GM23338 (cell line): Measurements from ENCODE around the gene EXOC7. TPM values are rescaled to one million over a fixed set of nuclear protein-coding genes. Genes with fewer than 3 reads are reported as not detected.

ENCODE experiments used
- ATAC-seq: fragments of 200-7000 bp; cut with Tn5 transposase; 3 replicates; pipeline ENCODE4 v1.9.1; 2020
- DNase-seq: peaks from one replicate; pipeline ENCODE4 v3.0.0-alpha.2; 2015; ENCODE audit warnings: low spot score
- H2AFZ ChIP-seq: fragments of 200-600 bp; sonication (generic); 2 replicates; pipeline ENCODE4 v1.8.0; 2016; ENCODE audit warnings: antibody characterized with exemption, mild to moderate bottlenecking, moderate library complexity
- H3F3A ChIP-seq: fragments of 200-600 bp; sonication (generic); replicated peaks from 2 replicates; pipeline ENCODE4 v1.8.0; 2017; ENCODE audit warnings: antibody characterized with exemption, mixed run types, low read depth
- H3K27ac ChIP-seq: fragments of 200-600 bp; sonication (generic); 2 replicates; pipeline ENCODE4 v1.6.1; 2016; ENCODE audit warnings: low read depth
- H3K27me3 ChIP-seq: fragments of 200-600 bp; sonication (generic); 2 replicates; pipeline ENCODE4 v1.8.0; 2016; ENCODE audit warnings: mild to moderate bottlenecking, mixed run types, moderate library complexity; ENCODE audit not compliant: insufficient read depth
- H3K36me3 ChIP-seq: fragments of 200-600 bp; sonication (generic); 2 replicates; pipeline ENCODE4 v1.8.0; 2016; ENCODE audit warnings: mild to moderate bottlenecking; ENCODE audit not compliant: insufficient read depth
- H3K4me1 ChIP-seq: fragments of 200-600 bp; sonication (generic); 2 replicates; pipeline ENCODE4 v1.8.0; 2016; ENCODE audit warnings: mild to moderate bottlenecking, moderate library complexity; ENCODE audit not compliant: insufficient read depth
- H3K4me2 ChIP-seq: fragments of 200-600 bp; sonication (generic); 2 replicates; pipeline ENCODE4 v1.7.1; 2017; ENCODE audit warnings: mixed run types
- H3K4me3 ChIP-seq: fragments of 200-600 bp; sonication (generic); 2 replicates; pipeline ENCODE4 v1.6.1; 2016; ENCODE audit warnings: mixed run types
- H3K79me2 ChIP-seq: fragments of 200-600 bp; sonication (generic); replicated peaks from 2 replicates; pipeline ENCODE4 v1.8.0; 2017; ENCODE audit warnings: mild to moderate bottlenecking; ENCODE audit not compliant: insufficient read depth
- H3K9me2 ChIP-seq: fragments of 200-600 bp; sonication (generic); 2 replicates; pipeline ENCODE4 v1.8.0; 2017; ENCODE audit not compliant: insufficient read depth
- H4K20me1 ChIP-seq: fragments of 200-600 bp; sonication (generic); replicated peaks from 2 replicates; pipeline ENCODE4 v1.8.0; 2017; ENCODE audit warnings: mild to moderate bottlenecking; ENCODE audit not compliant: insufficient read depth
- H3K27ac Mint-ChIP-seq: 2 replicates; pipeline ENCODE4 v1.8.0; 2020; ENCODE audit warnings: inconsistent platforms, mild to moderate bottlenecking, moderate library complexity, mixed read lengths
- H3K27me3 Mint-ChIP-seq: 3 replicates; pipeline ENCODE4 v1.8.0; 2022; ENCODE audit warnings: low read depth, mild to moderate bottlenecking, moderate library complexity, mixed read lengths, inconsistent platforms; ENCODE audit not compliant: insufficient read depth, poor library complexity
- H3K36me3 Mint-ChIP-seq: 3 replicates; pipeline ENCODE4 v1.8.0; 2021; ENCODE audit warnings: low read depth, mild to moderate bottlenecking, inconsistent platforms, moderate library complexity, mixed read lengths
- H3K4me1 Mint-ChIP-seq: 3 replicates; pipeline ENCODE4 v1.8.0; 2020; ENCODE audit warnings: mild to moderate bottlenecking, inconsistent platforms, mixed read lengths
- H3K4me3 Mint-ChIP-seq: 3 replicates; pipeline ENCODE4 v1.8.0; 2021; ENCODE audit warnings: moderate library complexity, mild to moderate bottlenecking, inconsistent platforms, mixed read lengths
- H3K9me3 Mint-ChIP-seq: 3 replicates; pipeline ENCODE4 v1.8.0; 2020; ENCODE audit warnings: moderate library complexity, mild to moderate bottlenecking, inconsistent platforms, mixed read lengths
- CREB1 ChIP-seq: fragments of 250-450 bp; sonication (Bioruptor Pico); IDR thresholded peaks from 2 replicates; pipeline ENCODE4 v1.5.0; 2020; ENCODE audit warnings: low read depth, mild to moderate bottlenecking, moderate library complexity
- ETS1 ChIP-seq: IDR thresholded peaks from 2 replicates; pipeline ENCODE4 v1.6.1; 2016; ENCODE audit warnings: antibody characterized with exemption
- EZH2 ChIP-seq: fragments of 200-600 bp; sonication (generic); IDR thresholded peaks from one replicate; pipeline ENCODE4 v1.8.0; 2017; ENCODE audit warnings: antibody characterized with exemption, mild to moderate bottlenecking, low read depth; ENCODE audit not compliant: unreplicated experiment
- EZH2phosphoT487 ChIP-seq: fragments of 200-600 bp; sonication (generic); IDR thresholded peaks from one replicate; pipeline ENCODE4 v1.8.1; 2018; ENCODE audit warnings: antibody characterized with exemption; ENCODE audit not compliant: unreplicated experiment
- JUNB ChIP-seq: IDR thresholded peaks from one replicate; pipeline ENCODE4 v1.6.1; 2016; ENCODE audit warnings: antibody characterized with exemption; ENCODE audit not compliant: unreplicated experiment
- NANOG ChIP-seq: IDR thresholded peaks from 2 replicates; pipeline ENCODE4 v1.6.1; 2016; ENCODE audit warnings: antibody characterized with exemption, borderline replicate concordance
- POLR2AphosphoS5 ChIP-seq: IDR thresholded peaks from 2 replicates; pipeline ENCODE4 v1.6.1; 2016; ENCODE audit warnings: antibody characterized with exemption, low read depth
- STAT1 ChIP-seq: IDR thresholded peaks from one replicate; pipeline ENCODE4 v1.6.1; 2016; ENCODE audit warnings: antibody characterized with exemption; ENCODE audit not compliant: unreplicated experiment
- ZNF114 ChIP-seq: fragments of 250-450 bp; sonication (Bioruptor Pico); IDR thresholded peaks from 2 replicates; pipeline ENCODE4 v1.5.0; 2020; ENCODE audit warnings: mild to moderate bottlenecking, moderate library complexity
- ZNF331 ChIP-seq: fragments of 250-450 bp; sonication (Bioruptor Pico); IDR thresholded peaks from 2 replicates; pipeline ENCODE4 v1.5.0; 2020; ENCODE audit warnings: low read depth, mild to moderate bottlenecking, moderate library complexity
- polyA plus RNA-seq: library from polyadenylated mRNA; unstranded; fragments of >200 nt; fragmentation: Nextera tagmentation; extraction: Ambion mirVana; gene quantifications from 2 replicates; pipeline ENCODE4 v1.2.1, GENCODE V29; 2016
- total RNA-seq: library from RNA; depleted of rRNA; stranded (reverse); fragments of >200 nt; shearing (Covaris generic); gene quantifications from 2 replicates; pipeline ENCODE4 v1.2.3, GENCODE V29; 2014
- TF ChIP-seq, protein P1 (sequence below), 2 experiments: fragments of 200-600 bp in 1 of 2; sonication (generic) in 1 of 2; conservative IDR thresholded peaks; 2 replicates each; pipeline versions ENCODE4 v1.5.1 to v1.6.1; 2016 to 2017; ENCODE audit warnings: antibody characterized with exemption in 2 of 2, low read depth in 2 of 2, mild to moderate bottlenecking in 2 of 2, moderate library complexity in 1 of 2
- TF ChIP-seq, protein P2 (sequence below): IDR thresholded peaks from one replicate; pipeline ENCODE4 v1.6.1; 2018; ENCODE audit warnings: antibody characterized with exemption; ENCODE audit not compliant: unreplicated experiment
- TF ChIP-seq, protein P3 (sequence below): fragments of 250-450 bp; sonication (Bioruptor Pico); IDR thresholded peaks from 2 replicates; pipeline ENCODE4 v1.5.0; 2020; ENCODE audit warnings: mild to moderate bottlenecking, moderate library complexity

Gene EXOC7
- total and polyA plus RNA-seq, 2 experiments from 2014 or later = 75.4 to 77.4 TPM

- H3K9me3 Mint-ChIP-seq = no peaks in the 10 kb centered on the region
- H3K36me3 Mint-ChIP-seq = peaks cover 84% of the 10 kb centered on the region
- no peak overlapping the region for H3K4me3 Mint-ChIP-seq
These were observed 39.6 kb downstream of the EXOC7 start for GRCh38 chr17:76063875-76064546.

More at GRCh38 chr17:76063875-76064546, 39.6 kb downstream of the EXOC7 start:
- Histone ChIP-seq H2AFZ (no peak overlapping the region), H3K27me3 (no peaks in the 10 kb centered on the region), H4K20me1 (peaks cover 5% of the 10 kb centered on the region), H3K9me2 (no peaks in the 10 kb centered on the region), H3F3A (peaks cover 12% of the 10 kb centered on the region; the same call in 1 of the 2 replicates), H3K27ac (no peak overlapping the region), H3K36me3 (peaks cover 62% of the 10 kb centered on the region), H3K4me3 (no peak overlapping the region), H3K4me2 (no peak overlapping the region), H3K79me2 (peaks cover 12% of the 10 kb centered on the region), H3K4me1 (no peaks in the 10 kb centered on the region)
- Mint-ChIP-seq H3K4me1 (no peaks in the 10 kb centered on the region), H3K27me3 (no peaks in the 10 kb centered on the region), H3K27ac (no peak overlapping the region)
- TF ChIP-seq STAT1 (no peak), JUNB (no peak), ZNF331 (CRISPR knock-in tag) (no peak), NANOG (no peak), EZH2phosphoT487 (no peak), CREB1 (CRISPR knock-in tag) (no peak), EZH2 (no peak), ZNF114 (CRISPR knock-in tag) (no peak), POLR2AphosphoS5 (no peak), ETS1 (no peak)
- TF ChIP-seq, protein P1, sequence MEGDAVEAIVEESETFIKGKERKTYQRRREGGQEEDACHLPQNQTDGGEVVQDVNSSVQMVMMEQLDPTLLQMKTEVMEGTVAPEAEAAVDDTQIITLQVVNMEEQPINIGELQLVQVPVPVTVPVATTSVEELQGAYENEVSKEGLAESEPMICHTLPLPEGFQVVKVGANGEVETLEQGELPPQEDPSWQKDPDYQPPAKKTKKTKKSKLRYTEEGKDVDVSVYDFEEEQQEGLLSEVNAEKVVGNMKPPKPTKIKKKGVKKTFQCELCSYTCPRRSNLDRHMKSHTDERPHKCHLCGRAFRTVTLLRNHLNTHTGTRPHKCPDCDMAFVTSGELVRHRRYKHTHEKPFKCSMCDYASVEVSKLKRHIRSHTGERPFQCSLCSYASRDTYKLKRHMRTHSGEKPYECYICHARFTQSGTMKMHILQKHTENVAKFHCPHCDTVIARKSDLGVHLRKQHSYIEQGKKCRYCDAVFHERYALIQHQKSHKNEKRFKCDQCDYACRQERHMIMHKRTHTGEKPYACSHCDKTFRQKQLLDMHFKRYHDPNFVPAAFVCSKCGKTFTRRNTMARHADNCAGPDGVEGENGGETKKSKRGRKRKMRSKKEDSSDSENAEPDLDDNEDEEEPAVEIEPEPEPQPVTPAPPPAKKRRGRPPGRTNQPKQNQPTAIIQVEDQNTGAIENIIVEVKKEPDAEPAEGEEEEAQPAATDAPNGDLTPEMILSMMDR (conservative IDR thresholded peaks at IDR 0.05; ENCODE audit: low read depth in 2 of 2) = no peak
- TF ChIP-seq, protein P2, sequence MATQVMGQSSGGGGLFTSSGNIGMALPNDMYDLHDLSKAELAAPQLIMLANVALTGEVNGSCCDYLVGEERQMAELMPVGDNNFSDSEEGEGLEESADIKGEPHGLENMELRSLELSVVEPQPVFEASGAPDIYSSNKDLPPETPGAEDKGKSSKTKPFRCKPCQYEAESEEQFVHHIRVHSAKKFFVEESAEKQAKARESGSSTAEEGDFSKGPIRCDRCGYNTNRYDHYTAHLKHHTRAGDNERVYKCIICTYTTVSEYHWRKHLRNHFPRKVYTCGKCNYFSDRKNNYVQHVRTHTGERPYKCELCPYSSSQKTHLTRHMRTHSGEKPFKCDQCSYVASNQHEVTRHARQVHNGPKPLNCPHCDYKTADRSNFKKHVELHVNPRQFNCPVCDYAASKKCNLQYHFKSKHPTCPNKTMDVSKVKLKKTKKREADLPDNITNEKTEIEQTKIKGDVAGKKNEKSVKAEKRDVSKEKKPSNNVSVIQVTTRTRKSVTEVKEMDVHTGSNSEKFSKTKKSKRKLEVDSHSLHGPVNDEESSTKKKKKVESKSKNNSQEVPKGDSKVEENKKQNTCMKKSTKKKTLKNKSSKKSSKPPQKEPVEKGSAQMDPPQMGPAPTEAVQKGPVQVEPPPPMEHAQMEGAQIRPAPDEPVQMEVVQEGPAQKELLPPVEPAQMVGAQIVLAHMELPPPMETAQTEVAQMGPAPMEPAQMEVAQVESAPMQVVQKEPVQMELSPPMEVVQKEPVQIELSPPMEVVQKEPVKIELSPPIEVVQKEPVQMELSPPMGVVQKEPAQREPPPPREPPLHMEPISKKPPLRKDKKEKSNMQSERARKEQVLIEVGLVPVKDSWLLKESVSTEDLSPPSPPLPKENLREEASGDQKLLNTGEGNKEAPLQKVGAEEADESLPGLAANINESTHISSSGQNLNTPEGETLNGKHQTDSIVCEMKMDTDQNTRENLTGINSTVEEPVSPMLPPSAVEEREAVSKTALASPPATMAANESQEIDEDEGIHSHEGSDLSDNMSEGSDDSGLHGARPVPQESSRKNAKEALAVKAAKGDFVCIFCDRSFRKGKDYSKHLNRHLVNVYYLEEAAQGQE = no peak
- TF ChIP-seq, protein P3, sequence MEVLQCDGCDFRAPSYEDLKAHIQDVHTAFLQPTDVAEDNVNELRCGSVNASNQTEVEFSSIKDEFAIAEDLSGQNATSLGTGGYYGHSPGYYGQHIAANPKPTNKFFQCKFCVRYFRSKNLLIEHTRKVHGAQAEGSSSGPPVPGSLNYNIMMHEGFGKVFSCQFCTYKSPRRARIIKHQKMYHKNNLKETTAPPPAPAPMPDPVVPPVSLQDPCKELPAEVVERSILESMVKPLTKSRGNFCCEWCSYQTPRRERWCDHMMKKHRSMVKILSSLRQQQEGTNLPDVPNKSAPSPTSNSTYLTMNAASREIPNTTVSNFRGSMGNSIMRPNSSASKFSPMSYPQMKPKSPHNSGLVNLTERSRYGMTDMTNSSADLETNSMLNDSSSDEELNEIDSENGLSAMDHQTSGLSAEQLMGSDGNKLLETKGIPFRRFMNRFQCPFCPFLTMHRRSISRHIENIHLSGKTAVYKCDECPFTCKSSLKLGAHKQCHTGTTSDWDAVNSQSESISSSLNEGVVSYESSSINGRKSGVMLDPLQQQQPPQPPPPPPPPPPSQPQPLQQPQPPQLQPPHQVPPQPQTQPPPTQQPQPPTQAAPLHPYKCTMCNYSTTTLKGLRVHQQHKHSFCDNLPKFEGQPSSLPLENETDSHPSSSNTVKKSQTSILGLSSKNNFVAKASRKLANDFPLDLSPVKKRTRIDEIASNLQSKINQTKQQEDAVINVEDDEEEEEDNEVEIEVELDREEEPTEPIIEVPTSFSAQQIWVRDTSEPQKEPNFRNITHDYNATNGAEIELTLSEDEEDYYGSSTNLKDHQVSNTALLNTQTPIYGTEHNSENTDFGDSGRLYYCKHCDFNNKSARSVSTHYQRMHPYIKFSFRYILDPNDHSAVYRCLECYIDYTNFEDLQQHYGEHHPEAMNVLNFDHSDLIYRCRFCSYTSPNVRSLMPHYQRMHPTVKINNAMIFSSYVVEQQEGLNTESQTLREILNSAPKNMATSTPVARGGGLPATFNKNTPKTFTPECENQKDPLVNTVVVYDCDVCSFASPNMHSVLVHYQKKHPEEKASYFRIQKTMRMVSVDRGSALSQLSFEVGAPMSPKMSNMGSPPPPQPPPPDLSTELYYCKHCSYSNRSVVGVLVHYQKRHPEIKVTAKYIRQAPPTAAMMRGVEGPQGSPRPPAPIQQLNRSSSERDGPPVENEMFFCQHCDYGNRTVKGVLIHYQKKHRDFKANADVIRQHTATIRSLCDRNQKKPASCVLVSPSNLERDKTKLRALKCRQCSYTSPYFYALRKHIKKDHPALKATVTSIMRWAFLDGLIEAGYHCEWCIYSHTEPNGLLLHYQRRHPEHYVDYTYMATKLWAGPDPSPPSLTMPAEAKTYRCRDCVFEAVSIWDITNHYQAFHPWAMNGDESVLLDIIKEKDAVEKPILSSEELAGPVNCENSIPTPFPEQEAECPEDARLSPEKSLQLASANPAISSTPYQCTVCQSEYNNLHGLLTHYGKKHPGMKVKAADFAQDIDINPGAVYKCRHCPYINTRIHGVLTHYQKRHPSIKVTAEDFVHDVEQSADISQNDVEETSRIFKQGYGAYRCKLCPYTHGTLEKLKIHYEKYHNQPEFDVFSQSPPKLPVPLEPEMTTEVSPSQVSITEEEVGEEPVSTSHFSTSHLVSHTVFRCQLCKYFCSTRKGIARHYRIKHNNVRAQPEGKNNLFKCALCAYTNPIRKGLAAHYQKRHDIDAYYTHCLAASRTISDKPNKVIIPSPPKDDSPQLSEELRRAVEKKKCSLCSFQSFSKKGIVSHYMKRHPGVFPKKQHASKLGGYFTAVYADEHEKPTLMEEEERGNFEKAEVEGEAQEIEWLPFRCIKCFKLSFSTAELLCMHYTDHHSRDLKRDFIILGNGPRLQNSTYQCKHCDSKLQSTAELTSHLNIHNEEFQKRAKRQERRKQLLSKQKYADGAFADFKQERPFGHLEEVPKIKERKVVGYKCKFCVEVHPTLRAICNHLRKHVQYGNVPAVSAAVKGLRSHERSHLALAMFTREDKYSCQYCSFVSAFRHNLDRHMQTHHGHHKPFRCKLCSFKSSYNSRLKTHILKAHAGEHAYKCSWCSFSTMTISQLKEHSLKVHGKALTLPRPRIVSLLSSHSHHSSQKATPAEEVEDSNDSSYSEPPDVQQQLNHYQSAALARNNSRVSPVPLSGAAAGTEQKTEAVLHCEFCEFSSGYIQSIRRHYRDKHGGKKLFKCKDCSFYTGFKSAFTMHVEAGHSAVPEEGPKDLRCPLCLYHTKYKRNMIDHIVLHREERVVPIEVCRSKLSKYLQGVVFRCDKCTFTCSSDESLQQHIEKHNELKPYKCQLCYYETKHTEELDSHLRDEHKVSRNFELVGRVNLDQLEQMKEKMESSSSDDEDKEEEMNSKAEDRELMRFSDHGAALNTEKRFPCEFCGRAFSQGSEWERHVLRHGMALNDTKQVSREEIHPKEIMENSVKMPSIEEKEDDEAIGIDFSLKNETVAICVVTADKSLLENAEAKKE (CRISPR knock-in tag) = no peak
- ATAC-seq (no peak), DNase-seq (no peak)
